WTC11 (cell line): ENCODE results near the gene GJA4.

Experiments used
- CREM ChIP-seq: sonication (generic); formaldehyde crosslinking; IDR thresholded peaks from 2 replicates; pipeline ENCODE4 v1.8.1; 2022; ENCODE audit warnings: mild to moderate bottlenecking, missing genetic modification reagents, moderate library complexity
- CTCF ChIP-seq: fragments of 200-600 bp; IDR thresholded peaks from 2 replicates; pipeline ENCODE4 v1.8.0; 2022; ENCODE audit warnings: antibody characterized with exemption
- FOXP4 ChIP-seq: sonication (generic); formaldehyde crosslinking; IDR thresholded peaks from 2 replicates; pipeline ENCODE4 v1.8.0; 2022; ENCODE audit warnings: mild to moderate bottlenecking, missing genetic modification reagents
- NR1H2 ChIP-seq: sonication (generic); formaldehyde crosslinking; IDR thresholded peaks from 2 replicates; pipeline ENCODE4 v1.9.0; 2021; ENCODE audit warnings: mild to moderate bottlenecking, moderate library complexity, missing genetic modification reagents
- ZNF263 ChIP-seq: sonication (generic); formaldehyde crosslinking; IDR thresholded peaks from 2 replicates; pipeline ENCODE4 v1.8.1; 2022; ENCODE audit warnings: low read depth, mild to moderate bottlenecking, moderate library complexity, missing genetic modification reagents
- TF ChIP-seq, protein P1 (sequence below): sonication (generic); formaldehyde crosslinking; IDR thresholded peaks from 2 replicates; pipeline ENCODE4 v1.8.1; 2023; ENCODE audit warnings: mild to moderate bottlenecking, moderate library complexity, missing genetic modification reagents
- TF ChIP-seq, protein P2 (sequence below): sonication (generic); formaldehyde crosslinking; IDR thresholded peaks from 2 replicates; pipeline ENCODE4 v1.8.0; 2022; ENCODE audit warnings: missing genetic modification reagents

DNA sequence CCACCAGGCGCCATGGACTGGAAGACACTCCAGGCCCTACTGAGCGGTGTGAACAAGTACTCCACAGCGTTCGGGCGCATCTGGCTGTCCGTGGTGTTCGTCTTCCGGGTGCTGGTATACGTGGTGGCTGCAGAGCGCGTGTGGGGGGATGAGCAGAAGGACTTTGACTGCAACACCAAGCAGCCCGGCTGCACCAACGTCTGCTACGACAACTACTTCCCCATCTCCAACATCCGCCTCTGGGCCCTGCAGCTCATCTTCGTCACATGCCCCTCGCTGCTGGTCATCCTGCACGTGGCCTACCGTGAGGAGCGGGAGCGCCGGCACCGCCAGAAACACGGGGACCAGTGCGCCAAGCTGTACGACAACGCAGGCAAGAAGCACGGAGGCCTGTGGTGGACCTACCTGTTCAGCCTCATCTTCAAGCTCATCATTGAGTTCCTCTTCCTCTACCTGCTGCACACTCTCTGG is 8.0 kb upstream of the GJA4 start:
- TF ChIP-seq CTCF: no peak
- TF ChIP-seq, protein P1, sequence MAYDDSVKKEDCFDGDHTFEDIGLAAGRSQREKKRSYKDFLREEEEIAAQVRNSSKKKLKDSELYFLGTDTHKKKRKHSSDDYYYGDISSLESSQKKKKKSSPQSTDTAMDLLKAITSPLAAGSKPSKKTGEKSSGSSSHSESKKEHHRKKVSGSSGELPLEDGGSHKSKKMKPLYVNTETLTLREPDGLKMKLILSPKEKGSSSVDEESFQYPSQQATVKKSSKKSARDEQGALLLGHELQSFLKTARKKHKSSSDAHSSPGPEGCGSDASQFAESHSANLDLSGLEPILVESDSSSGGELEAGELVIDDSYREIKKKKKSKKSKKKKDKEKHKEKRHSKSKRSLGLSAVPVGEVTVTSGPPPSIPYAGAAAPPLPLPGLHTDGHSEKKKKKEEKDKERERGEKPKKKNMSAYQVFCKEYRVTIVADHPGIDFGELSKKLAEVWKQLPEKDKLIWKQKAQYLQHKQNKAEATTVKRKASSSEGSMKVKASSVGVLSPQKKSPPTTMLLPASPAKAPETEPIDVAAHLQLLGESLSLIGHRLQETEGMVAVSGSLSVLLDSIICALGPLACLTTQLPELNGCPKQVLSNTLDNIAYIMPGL (CRISPR knock-in tag): no peak
- TF ChIP-seq CREM (CRISPR knock-in tag): no peak
- TF ChIP-seq ZNF263: no peak
- no peak for TF ChIP-seq NR1H2
- no peak for TF ChIP-seq FOXP4 (CRISPR knock-in tag)
- TF ChIP-seq, protein P2, sequence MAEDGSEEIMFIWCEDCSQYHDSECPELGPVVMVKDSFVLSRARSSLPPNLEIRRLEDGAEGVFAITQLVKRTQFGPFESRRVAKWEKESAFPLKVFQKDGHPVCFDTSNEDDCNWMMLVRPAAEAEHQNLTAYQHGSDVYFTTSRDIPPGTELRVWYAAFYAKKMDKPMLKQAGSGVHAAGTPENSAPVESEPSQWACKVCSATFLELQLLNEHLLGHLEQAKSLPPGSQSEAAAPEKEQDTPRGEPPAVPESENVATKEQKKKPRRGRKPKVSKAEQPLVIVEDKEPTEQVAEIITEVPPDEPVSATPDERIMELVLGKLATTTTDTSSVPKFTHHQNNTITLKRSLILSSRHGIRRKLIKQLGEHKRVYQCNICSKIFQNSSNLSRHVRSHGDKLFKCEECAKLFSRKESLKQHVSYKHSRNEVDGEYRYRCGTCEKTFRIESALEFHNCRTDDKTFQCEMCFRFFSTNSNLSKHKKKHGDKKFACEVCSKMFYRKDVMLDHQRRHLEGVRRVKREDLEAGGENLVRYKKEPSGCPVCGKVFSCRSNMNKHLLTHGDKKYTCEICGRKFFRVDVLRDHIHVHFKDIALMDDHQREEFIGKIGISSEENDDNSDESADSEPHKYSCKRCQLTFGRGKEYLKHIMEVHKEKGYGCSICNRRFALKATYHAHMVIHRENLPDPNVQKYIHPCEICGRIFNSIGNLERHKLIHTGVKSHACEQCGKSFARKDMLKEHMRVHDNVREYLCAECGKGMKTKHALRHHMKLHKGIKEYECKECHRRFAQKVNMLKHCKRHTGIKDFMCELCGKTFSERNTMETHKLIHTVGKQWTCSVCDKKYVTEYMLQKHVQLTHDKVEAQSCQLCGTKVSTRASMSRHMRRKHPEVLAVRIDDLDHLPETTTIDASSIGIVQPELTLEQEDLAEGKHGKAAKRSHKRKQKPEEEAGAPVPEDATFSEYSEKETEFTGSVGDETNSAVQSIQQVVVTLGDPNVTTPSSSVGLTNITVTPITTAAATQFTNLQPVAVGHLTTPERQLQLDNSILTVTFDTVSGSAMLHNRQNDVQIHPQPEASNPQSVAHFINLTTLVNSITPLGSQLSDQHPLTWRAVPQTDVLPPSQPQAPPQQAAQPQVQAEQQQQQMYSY (CRISPR knock-in tag): no peak
